ENCODE results near the gene SIDT2. TPM values are rescaled to one million over a fixed set of nuclear protein-coding genes. Genes with fewer than 3 reads are reported as not detected.

SIDT2 gene
- total RNA-seq, 1 donor from 2014 or later = 37.3 TPM

GRCh38 chr11:117221775-117222517, 43.4 kb downstream of the SIDT2 start:
- DNase-seq (ENCODE audit: low spot score) = peak; percentile 67

- DNase-seq (ENCODE audit: low spot score) = no peak
Observed at GRCh38 chr11:117222991-117223740, 44.6 kb downstream of the SIDT2 start.

- no peak for DNase-seq (ENCODE audit: low spot score)
Observed at GRCh38 chr11:117223741-117224689, 45.5 kb downstream of the SIDT2 start.

- DNase-seq (ENCODE audit: low spot score) = no peak
Observed at GRCh38 chr11:117225553-117226170, 47.1 kb downstream of the SIDT2 start.

- peak; percentile 82 for DNase-seq (ENCODE audit: low spot score)
Observed at GRCh38 chr11:117226388-117227385, 48.1 kb downstream of the SIDT2 start.

- no peak for DNase-seq (ENCODE audit: low spot score)
Observed at GRCh38 chr11:117228091-117228490, 49.5 kb downstream of the SIDT2 start.

- no peak for DNase-seq (ENCODE audit: low spot score)
Observed at GRCh38 chr11:117229411-117229810, 50.9 kb downstream of the SIDT2 start.

- no peak for DNase-seq (ENCODE audit: low spot score)
Observed at GRCh38 chr11:117229931-117230285, 51.4 kb downstream of the SIDT2 start.

- DNase-seq (ENCODE audit: low spot score) = no peak
Observed at GRCh38 chr11:117230286-117230961, 51.9 kb downstream of the SIDT2 start.

GRCh38 chr11:117230999-117231841, 52.7 kb downstream of the SIDT2 start:
- no peak for DNase-seq (ENCODE audit: low spot score)

GRCh38 chr11:117231842-117232091, 53.2 kb downstream of the SIDT2 start, which contains the start of gene PCSK7:
Gene PCSK7, minus strand, starts transcription at chr11:117232073. Its CDS starts 2,229 bp downstream, at chr11:117229844.
- DNase-seq (ENCODE audit: low spot score) = no peak

GRCh38 chr11:117232092-117232878, 53.7 kb downstream of the SIDT2 start, which contains the start of gene RNF214:
Gene RNF214, plus strand, starts transcription at chr11:117232671. Its CDS starts 1,602 bp downstream, at chr11:117234273.
- peak; percentile 85 for DNase-seq (ENCODE audit: low spot score)

- DNase-seq (ENCODE audit: low spot score) = peak; percentile 20
Observed at GRCh38 chr11:117232911-117233409, 54.4 kb downstream of the SIDT2 start.

GRCh38 chr11:117238221-117238620, 59.7 kb downstream of the SIDT2 start:
- no peak for DNase-seq (ENCODE audit: low spot score)

- peak; percentile 39 for DNase-seq (ENCODE audit: low spot score)
Observed at GRCh38 chr11:117239295-117239694, 60.8 kb downstream of the SIDT2 start.

Measured in umbilical cord (tissue), 2 donors.